DOHH2 (cell line): ENCODE results near the gene AHI1.

ENCODE experiments used
- H3F3A ChIP-seq: fragments of 200-600 bp; sonication (generic), shearing (Covaris generic); 2 replicates; pipeline ENCODE4 v1.6.0; 2016; ENCODE audit warnings: antibody characterized with exemption, mild to moderate bottlenecking; ENCODE audit not compliant: control insufficient read depth, insufficient read depth
- H3K27ac ChIP-seq: fragments of 200-600 bp; sonication (generic); 2 replicates; pipeline ENCODE4 v1.5.1; 2014; ENCODE audit warnings: low read depth, mild to moderate bottlenecking, low read length, moderate library complexity
- H3K27me3 ChIP-seq: fragments of 200-600 bp; sonication (generic); 2 replicates; pipeline ENCODE4 v1.6.1; 2014; ENCODE audit warnings: mild to moderate bottlenecking, low read length, mixed read lengths; ENCODE audit not compliant: control insufficient read depth
- H3K36me3 ChIP-seq: fragments of 200-600 bp; sonication (generic); 2 replicates; pipeline ENCODE4 v1.6.1; 2014; ENCODE audit warnings: mild to moderate bottlenecking, low read length, moderate library complexity, mixed read lengths; ENCODE audit not compliant: control insufficient read depth
- H3K4me1 ChIP-seq: fragments of 200-600 bp; sonication (generic); 2 replicates; pipeline ENCODE4 v1.6.1; 2014; ENCODE audit warnings: mild to moderate bottlenecking, low read length, mixed read lengths; ENCODE audit not compliant: control insufficient read depth
- H3K4me2 ChIP-seq: fragments of 200-600 bp; sonication (generic); 2 replicates; pipeline ENCODE4 v1.6.0; 2014; ENCODE audit warnings: mild to moderate bottlenecking, low read length, moderate library complexity
- H3K4me3 ChIP-seq: fragments of 200-600 bp; sonication (generic); 2 replicates; pipeline ENCODE4 v1.5.1; 2014; ENCODE audit warnings: mild to moderate bottlenecking, low read length, mixed read lengths
- H3K79me2 ChIP-seq: fragments of 200-600 bp; sonication (generic); 2 replicates; pipeline ENCODE4 v1.6.1; 2014; ENCODE audit warnings: mild to moderate bottlenecking, low read length, mixed read lengths; ENCODE audit not compliant: control insufficient read depth
- H3K9me2 ChIP-seq: fragments of 200-600 bp; sonication (generic); replicated peaks from 2 replicates; pipeline ENCODE4 v1.6.1; 2014; ENCODE audit warnings: mild to moderate bottlenecking, low read length, mixed read lengths; ENCODE audit not compliant: control insufficient read depth
- H3K9me3 ChIP-seq: fragments of 200-600 bp; sonication (generic); 2 replicates; pipeline ENCODE4 v1.6.1; 2014; ENCODE audit warnings: antibody characterized with exemption, low read length, mixed read lengths; ENCODE audit not compliant: control insufficient read depth, insufficient read depth
- H4K20me1 ChIP-seq: fragments of 200-600 bp; sonication (generic); 2 replicates; pipeline ENCODE4 v1.6.0; 2014; ENCODE audit warnings: low read depth, mild to moderate bottlenecking, antibody characterized with exemption, low read length, moderate library complexity; ENCODE audit not compliant: control insufficient read depth, insufficient read depth
- EZH2phosphoT487 ChIP-seq: fragments of 200-600 bp; sonication (generic); IDR thresholded peaks from 2 replicates; pipeline ENCODE4 v1.6.1; 2017; ENCODE audit warnings: borderline replicate concordance, mild to moderate bottlenecking, antibody characterized with exemption, low read length, moderate library complexity, mixed read lengths
- TF ChIP-seq, protein P1 (sequence below): fragments of 200-600 bp; sonication (generic); IDR thresholded peaks from one replicate; pipeline ENCODE4 v1.5.1; 2014; ENCODE audit warnings: antibody characterized with exemption, mild to moderate bottlenecking, low read depth, low read length; ENCODE audit not compliant: poor library complexity, severe bottlenecking

AHI1 gene

GRCh38 chr6:135280375-135281136 lies 217.0 kb downstream of the AHI1 start:
- Histone ChIP-seq H3K4me3 (peak overlapping the region; percentile 61), H3K27ac (peak overlapping the region; percentile 84), H4K20me1 (no peaks in the 10 kb centered on the region), H3K27me3 (no peaks in the 10 kb centered on the region), H3K4me1 (peaks cover 68% of the 10 kb centered on the region), H3K36me3 (no peaks in the 10 kb centered on the region), H3K4me2 (peak overlapping the region; percentile 84), H3F3A (peaks cover 3% of the 10 kb centered on the region; the same call in 1 of the 2 replicates), H3K9me3 (no peaks in the 10 kb centered on the region), H3K79me2 (no peaks in the 10 kb centered on the region), H3K9me2 (no peaks in the 10 kb centered on the region)
- TF ChIP-seq EZH2phosphoT487 = no peak
- TF ChIP-seq, protein P1, sequence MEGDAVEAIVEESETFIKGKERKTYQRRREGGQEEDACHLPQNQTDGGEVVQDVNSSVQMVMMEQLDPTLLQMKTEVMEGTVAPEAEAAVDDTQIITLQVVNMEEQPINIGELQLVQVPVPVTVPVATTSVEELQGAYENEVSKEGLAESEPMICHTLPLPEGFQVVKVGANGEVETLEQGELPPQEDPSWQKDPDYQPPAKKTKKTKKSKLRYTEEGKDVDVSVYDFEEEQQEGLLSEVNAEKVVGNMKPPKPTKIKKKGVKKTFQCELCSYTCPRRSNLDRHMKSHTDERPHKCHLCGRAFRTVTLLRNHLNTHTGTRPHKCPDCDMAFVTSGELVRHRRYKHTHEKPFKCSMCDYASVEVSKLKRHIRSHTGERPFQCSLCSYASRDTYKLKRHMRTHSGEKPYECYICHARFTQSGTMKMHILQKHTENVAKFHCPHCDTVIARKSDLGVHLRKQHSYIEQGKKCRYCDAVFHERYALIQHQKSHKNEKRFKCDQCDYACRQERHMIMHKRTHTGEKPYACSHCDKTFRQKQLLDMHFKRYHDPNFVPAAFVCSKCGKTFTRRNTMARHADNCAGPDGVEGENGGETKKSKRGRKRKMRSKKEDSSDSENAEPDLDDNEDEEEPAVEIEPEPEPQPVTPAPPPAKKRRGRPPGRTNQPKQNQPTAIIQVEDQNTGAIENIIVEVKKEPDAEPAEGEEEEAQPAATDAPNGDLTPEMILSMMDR = no peak

DNA sequence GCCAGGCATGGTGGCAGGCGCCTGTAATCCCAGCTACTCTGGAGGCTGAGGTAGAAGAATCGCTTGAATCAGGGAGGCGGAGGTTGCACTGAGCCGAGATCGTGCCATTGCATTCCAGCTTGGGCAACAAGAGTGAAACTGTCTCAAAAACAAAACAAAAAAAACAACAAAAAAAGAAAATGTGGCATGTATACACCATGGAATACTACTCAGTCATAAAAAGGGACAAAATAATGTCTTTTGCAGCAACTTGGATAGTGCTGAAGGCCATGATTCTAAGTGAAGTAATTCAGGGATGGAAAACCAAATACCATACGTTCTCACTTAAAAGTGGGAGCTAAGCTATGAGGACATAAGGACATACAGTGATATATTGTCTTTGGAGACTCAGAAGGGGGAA lies 220.1 kb downstream of the AHI1 start:
- Histone ChIP-seq H3K27ac (no peak overlapping the region), H3K9me2 (no peaks in the 10 kb centered on the region), H3K4me1 (peaks cover 59% of the 10 kb centered on the region), H3K36me3 (no peaks in the 10 kb centered on the region), H3K4me3 (no peak overlapping the region), H4K20me1 (no peaks in the 10 kb centered on the region), H3F3A (peaks cover 8% of the 10 kb centered on the region; the same call in 1 of the 2 replicates), H3K79me2 (no peaks in the 10 kb centered on the region), H3K4me2 (no peak overlapping the region), H3K9me3 (no peaks in the 10 kb centered on the region), H3K27me3 (no peaks in the 10 kb centered on the region)
- no peak for TF ChIP-seq EZH2phosphoT487
- TF ChIP-seq, protein P1 = no peak

DNA sequence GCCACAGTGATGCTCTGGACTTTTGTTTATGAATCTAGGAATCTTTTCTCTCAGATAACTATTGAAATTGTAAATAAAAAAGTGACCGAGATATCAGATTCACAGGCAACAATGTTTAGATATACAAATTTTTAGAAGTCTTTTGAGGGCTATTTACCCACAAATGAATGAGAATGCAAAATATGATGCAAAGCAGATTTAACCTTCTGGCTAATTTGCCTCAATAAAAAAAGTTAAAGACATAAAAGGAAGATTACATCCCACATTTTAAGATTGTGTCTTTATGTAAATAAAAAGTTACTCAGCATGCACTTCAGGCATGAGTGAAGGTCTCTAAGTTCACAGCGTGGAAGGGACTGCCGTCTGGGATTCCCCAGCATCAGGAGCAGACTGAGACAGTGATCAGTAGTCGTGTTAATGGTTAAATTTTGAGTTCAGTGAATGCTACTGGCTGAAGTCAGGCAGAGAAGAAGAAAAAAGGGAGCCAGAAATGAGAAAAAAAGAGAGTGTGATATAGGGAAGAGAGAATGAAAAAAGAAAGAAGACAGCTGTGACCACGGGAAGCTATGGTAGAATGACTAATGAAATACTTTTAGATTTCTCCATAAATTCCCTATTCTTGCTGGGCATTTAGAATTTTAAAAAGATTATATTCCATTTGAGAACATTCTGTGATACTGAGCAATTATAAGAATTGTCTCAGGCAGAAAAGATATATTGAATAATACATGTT lies 222.8 kb downstream of the AHI1 start:
- Histone ChIP-seq H3K9me2 (no peaks in the 10 kb centered on the region), H3K79me2 (no peaks in the 10 kb centered on the region), H4K20me1 (no peaks in the 10 kb centered on the region), H3K4me2 (peak overlapping the region; percentile 36), H3K27ac (no peak overlapping the region), H3K4me3 (peak overlapping the region; percentile 20; the same call in 1 of the 2 replicates), H3F3A (peaks cover 5% of the 10 kb centered on the region; the same call in 1 of the 2 replicates), H3K4me1 (peaks cover 46% of the 10 kb centered on the region), H3K36me3 (no peaks in the 10 kb centered on the region), H3K27me3 (no peaks in the 10 kb centered on the region), H3K9me3 (no peaks in the 10 kb centered on the region)
- no peak for TF ChIP-seq EZH2phosphoT487
- TF ChIP-seq, protein P1 = no peak
